Right cardiac atrium (tissue), 5 donors: ENCODE measurements around the gene CPSF4L. TPM values are rescaled to one million over a fixed set of nuclear protein-coding genes. Genes with fewer than 3 reads are reported as not detected.
A peak's percentile ranks its signal among the peaks of the same experiment; 100 is the strongest.

Experiments
- ATAC-seq, 2 donors: fragments of 200-7000 bp; cut with Tn5 transposase; one replicate each; pipeline versions ENCODE4 v1.8.0 to v1.9.1; 2020; ENCODE audit warnings: moderate library complexity in 2 of 2, mild to moderate bottlenecking in 1 of 2
- DNase-seq, 3 donors: peaks; one replicate each; pipeline ENCODE4 v3.0.0-alpha.2; 2020
- H3K27ac ChIP-seq: one replicate; pipeline ENCODE4 v1.5.1; 2013; ENCODE audit warnings: mild to moderate bottlenecking, low read length, control low read depth, moderate library complexity
- H3K27me3 ChIP-seq: one replicate; pipeline ENCODE4 v1.6.1; 2013; ENCODE audit not compliant: control insufficient read depth, insufficient read depth
- H3K4me1 ChIP-seq: one replicate; pipeline ENCODE4 v1.6.1; 2013; ENCODE audit warnings: low read length; ENCODE audit not compliant: control insufficient read depth, insufficient read depth
- H3K4me3 ChIP-seq: one replicate; pipeline ENCODE4 v1.5.1; 2013; ENCODE audit warnings: low read length, control low read depth
- H3K9me3 ChIP-seq: one replicate; pipeline ENCODE4 v1.6.1; 2013; ENCODE audit warnings: low read length; ENCODE audit not compliant: control insufficient read depth
- WGBS: extraction: QIAGEN DNeasy Blood & Tissue Kit; methylation state at CpG from one replicate; pipeline ENCODE4 v1.1.7; 2013; 5-methylcytosine and 5-hydroxymethylcytosine counted together
- intact Hi-C, 4 donors: fragments of 100-400 bp; cut with DNase I; formaldehyde crosslinking; loops; one replicate each; pipeline versions ENCODE4 v1.11.0 to v1.14.0; 2022 to 2023
- polyA plus RNA-seq: library from polyadenylated mRNA; stranded (reverse); fragments of 200-250 nt; gene quantifications from one replicate; pipeline ENCODE4 v1.2.3, GENCODE V29; 2013
- total RNA-seq, 4 donors: library from RNA; stranded (reverse); fragmentation: NEBNext Ultra II Directional; extraction: Animal tissue kit (Norgen Biotek cat#: 25700); gene quantifications; one replicate each; pipeline ENCODE4 v1.2.1, GENCODE V29; 2021
- donor health status: healthy with polysubstance abuse.
- donor health status: DM: no; HTN: yes; CAD: no.
- donor health status: DM: no; HTN: no; CAD: no.
- donor health status: DM: no; HTN: yes; CAD: no; lungs with severe emphysema.
- donor health status: DM: yes; HTN: yes; CAD: no.

Gene CPSF4L
- total and polyA plus RNA-seq, 5 donors = not detected

DNA sequence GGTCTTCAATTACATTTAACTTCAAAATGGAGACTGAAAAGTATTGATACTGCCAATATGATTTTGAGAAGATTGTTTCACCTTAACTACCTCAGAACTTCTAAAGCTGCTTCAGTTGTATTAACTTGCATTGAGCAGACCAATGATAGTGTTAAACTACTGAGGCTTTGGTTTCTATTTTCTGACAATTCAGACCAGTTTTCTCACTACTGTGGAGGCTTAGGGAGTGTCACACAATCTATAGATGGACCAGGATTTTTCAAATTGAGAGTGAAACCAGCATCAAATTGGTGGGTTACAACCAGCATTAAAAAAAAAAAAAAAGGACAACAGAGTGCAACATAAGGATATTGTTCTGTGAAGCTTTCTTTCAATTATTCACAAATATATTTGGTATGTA, 47.7 kb downstream of the CPSF4L start:
- DNase-seq (no peak), ATAC-seq (no peak)
- H3K4me3 ChIP-seq = no peak overlapping the region
- H3K27me3 ChIP-seq = no peaks in the 10 kb centered on the region
- no peaks in the 10 kb centered on the region for H3K9me3 ChIP-seq
- H3K4me1 ChIP-seq = no peaks in the 10 kb centered on the region
- intact Hi-C loops = no loop called here
- no peak overlapping the region for H3K27ac ChIP-seq

GRCh38 chr17:73211745-73212144, 49.9 kb downstream of the CPSF4L start:
- Histone ChIP-seq H3K4me1 (no peaks in the 10 kb centered on the region), H3K27ac (no peak overlapping the region), H3K9me3 (no peaks in the 10 kb centered on the region), H3K4me3 (no peak overlapping the region), H3K27me3 (no peaks in the 10 kb centered on the region)
- peak in 1 of 3 donors; percentile 63 for DNase-seq
- intact Hi-C loops = no loop called here
- no peak for ATAC-seq
- WGBS = 55% methylated on average over 13 of the region's 13 CpGs

GRCh38 chr17:73210002-73210678, 51.5 kb downstream of the CPSF4L start:
- ATAC-seq (no peak), DNase-seq (no peak)
- H3K27me3 ChIP-seq = no peaks in the 10 kb centered on the region
- WGBS = 71% methylated on average over 8 of the region's 8 CpGs
- no peaks in the 10 kb centered on the region for H3K4me1 ChIP-seq
- H3K9me3 ChIP-seq = no peaks in the 10 kb centered on the region
- no peak overlapping the region for H3K4me3 ChIP-seq
- H3K27ac ChIP-seq = no peak overlapping the region
- intact Hi-C loops = no loop called here

DNA sequence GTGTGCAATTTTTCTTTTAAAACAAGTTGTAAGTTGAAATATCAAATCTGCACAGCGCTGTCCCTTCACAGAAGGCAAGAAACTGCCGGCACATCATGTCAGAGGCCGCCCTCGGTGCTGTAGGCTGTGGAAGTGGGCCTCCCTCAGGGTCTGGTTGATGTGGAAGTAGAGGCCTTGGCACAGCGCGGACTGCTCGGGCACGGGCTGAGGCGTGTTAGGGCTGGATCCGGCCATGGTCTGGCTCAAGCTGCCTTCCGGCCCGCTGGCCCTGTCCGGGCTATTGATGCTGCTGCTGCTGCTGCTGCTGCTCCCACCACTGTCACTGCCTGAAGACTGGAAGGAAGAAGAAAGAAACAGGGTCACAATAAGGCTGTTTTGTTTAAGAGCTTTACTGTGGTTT, 52.2 kb downstream of the CPSF4L start:
- no peak for DNase-seq
- WGBS = 97% methylated on average over 13 of the region's 13 CpGs
- Histone ChIP-seq H3K27me3 (no peaks in the 10 kb centered on the region), H3K4me3 (no peak overlapping the region), H3K27ac (no peak overlapping the region), H3K4me1 (no peaks in the 10 kb centered on the region), H3K9me3 (no peaks in the 10 kb centered on the region)
- intact Hi-C loops = no loop called here
- ATAC-seq = no peak

- peak in 1 of 3 donors; percentile 62 for DNase-seq
- WGBS = 82% methylated on average over 16 of the region's 16 CpGs
- no peak overlapping the region for H3K4me3 ChIP-seq
- H3K27me3 ChIP-seq = no peaks in the 10 kb centered on the region
- H3K27ac ChIP-seq = no peak overlapping the region
- no peaks in the 10 kb centered on the region for H3K9me3 ChIP-seq
- peak; percentile 44 to 50 for ATAC-seq
- intact Hi-C loops = no loop called here
- H3K4me1 ChIP-seq = peaks cover 6% of the 10 kb centered on the region
Observed at GRCh38 chr17:73208139-73208827, 53.4 kb downstream of the CPSF4L start.

DNA sequence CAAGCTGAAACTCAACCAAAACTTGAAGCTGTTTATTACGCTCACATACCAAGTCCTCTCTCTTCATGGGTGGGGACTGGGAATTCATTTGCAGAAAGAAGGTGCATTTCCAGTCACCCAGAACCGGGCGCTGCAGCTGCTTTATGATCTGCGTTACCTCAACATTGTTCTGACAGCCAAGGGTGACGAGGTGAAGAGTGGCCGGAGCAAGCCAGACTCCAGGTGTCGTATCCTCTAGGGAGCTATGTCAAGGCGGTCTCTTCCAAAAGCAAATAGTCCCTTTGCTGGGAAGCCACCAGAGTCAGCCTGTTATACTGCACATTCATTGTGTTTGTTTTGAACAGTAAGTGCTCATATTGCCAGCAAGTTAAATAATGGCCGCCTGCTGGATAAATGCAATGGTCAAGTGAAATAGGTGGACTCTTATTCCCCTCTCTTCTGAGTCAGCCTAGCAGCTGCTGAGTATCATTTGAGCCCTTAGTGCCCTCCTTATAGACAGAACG, 56.2 kb downstream of the CPSF4L start:
- WGBS = 83% methylated on average over 10 of the region's 10 CpGs
- intact Hi-C loops = no loop called here
- H3K4me1 ChIP-seq = peaks cover 14% of the 10 kb centered on the region

GRCh38 chr17:73203788-73204479, 57.7 kb downstream of the CPSF4L start:
- peaks cover 14% of the 10 kb centered on the region for H3K4me1 ChIP-seq
- DNase-seq (no peak), ATAC-seq (no peak)
- peak overlapping the region; percentile 30 for H3K27ac ChIP-seq
- no peaks in the 10 kb centered on the region for H3K9me3 ChIP-seq
- WGBS = 78% methylated on average over 10 of the region's 10 CpGs
- no peak overlapping the region for H3K4me3 ChIP-seq
- no peaks in the 10 kb centered on the region for H3K27me3 ChIP-seq
- intact Hi-C loops = no loop called here

More for the DNA sequence above, 56.2 kb downstream of the CPSF4L start:
- no peaks in the 10 kb centered on the region for H3K27me3 ChIP-seq
- H3K4me3 ChIP-seq = no peak overlapping the region
- H3K27ac ChIP-seq = no peak overlapping the region
- no peaks in the 10 kb centered on the region for H3K9me3 ChIP-seq
- DNase-seq (no peak), ATAC-seq (no peak)

DNA sequence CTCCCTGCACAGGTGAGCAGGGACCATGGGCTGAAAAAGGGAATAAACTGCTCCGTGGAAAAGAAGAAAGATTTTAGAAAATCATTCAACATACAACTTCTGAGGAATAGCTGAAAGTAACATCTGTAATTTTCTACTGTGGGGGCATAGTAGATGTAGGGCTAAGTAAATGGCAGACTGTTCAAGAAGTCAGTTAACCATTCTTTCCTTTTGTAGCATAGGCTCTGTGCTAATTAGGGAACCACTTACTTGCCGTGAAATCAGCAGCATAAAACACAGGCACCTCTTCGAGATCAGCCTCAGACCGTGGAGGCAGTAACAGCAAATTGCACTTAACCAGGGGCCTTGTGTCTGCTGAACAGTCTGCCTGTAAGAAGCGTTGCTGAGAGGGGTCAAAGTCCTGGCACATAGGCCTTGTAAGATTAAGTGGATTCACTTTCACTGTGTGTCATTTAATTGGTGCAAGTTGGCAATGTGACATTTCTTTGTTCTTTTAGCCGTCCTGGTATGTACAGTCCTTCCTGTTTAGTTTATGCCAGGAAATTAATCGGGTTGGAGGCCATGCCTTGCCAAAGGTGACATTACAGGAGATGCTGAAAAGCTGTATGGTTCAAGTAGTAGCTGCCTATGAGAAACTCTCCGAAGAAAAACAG, 58.4 kb downstream of the CPSF4L start:
- 36% methylated on average over 8 of the region's 8 CpGs for WGBS
- H3K4me1 ChIP-seq = peaks cover 14% of the 10 kb centered on the region
- intact Hi-C loops = no loop called here
- H3K4me3 ChIP-seq = no peak overlapping the region
- ATAC-seq = peak; percentile 65 to 68
- H3K27ac ChIP-seq = peak overlapping the region; percentile 51
- H3K27me3 ChIP-seq = no peaks in the 10 kb centered on the region
- no peaks in the 10 kb centered on the region for H3K9me3 ChIP-seq
- no peak for DNase-seq

DNA sequence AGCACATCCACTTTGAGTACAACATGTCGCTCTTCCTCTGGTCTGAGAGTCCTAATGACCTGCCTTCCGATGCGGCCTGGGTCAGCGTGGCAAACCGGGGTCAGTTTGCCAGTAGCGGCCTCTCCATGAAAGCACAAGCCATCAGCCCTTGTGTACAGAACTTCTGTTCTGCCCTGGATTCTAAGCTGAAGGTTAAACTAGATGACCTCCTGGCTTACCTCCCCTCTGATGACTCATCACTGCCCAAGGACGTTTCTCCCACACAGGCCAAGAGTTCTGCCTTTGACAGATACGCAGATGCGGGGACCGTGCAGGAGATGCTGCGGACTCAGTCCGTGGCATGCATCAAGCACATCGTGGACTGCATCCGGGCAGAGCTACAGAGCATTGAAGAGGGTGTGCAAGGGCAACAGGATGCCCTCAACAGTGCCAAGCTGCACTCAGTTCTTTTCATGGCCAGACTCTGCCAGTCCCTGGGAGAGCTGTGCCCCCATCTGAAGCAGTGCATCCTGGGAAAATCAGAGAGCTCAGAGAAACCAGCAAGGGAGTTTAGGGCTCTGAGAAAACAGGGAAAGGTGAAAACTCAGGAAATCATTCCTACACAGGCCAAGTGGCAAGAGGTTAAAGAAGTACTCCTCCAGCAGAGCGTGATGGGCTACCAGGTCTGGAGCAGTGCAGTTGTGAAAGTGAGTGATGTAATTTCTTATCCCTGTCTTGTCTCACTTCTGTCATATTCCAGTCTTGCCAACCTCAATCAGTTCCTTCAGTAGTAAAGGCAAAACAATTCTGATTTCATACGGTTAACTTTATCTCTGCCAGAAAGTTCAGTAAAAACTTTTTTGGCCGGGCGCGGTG, 60.2 kb downstream of the CPSF4L start:
- Histone ChIP-seq H3K27me3 (no peaks in the 10 kb centered on the region), H3K4me1 (peaks cover 14% of the 10 kb centered on the region), H3K4me3 (no peak overlapping the region), H3K27ac (peak overlapping the region; percentile 17), H3K9me3 (no peaks in the 10 kb centered on the region)
- no peak for DNase-seq
- WGBS = 84% methylated on average over 19 of the region's 19 CpGs
- intact Hi-C loops = no loop called here
- ATAC-seq = peak; percentile 10 to 11

GRCh38 chr17:73200476-73200875, 61.2 kb downstream of the CPSF4L start:
- no peak for DNase-seq
- WGBS = 92% methylated on average over 10 of the region's 10 CpGs
- no peaks in the 10 kb centered on the region for H3K27me3 ChIP-seq
- peaks cover 14% of the 10 kb centered on the region for H3K4me1 ChIP-seq
- no peak for ATAC-seq
- H3K27ac ChIP-seq = no peak overlapping the region
- H3K9me3 ChIP-seq = no peaks in the 10 kb centered on the region
- H3K4me3 ChIP-seq = no peak overlapping the region
- intact Hi-C loops = no loop called here
